HepG2 (cell line): ENCODE results near the gene ASTN2. TPM values are rescaled to one million over a fixed set of nuclear protein-coding genes. Genes with fewer than 3 reads are reported as not detected.

Experiments used
- ATAC-seq: fragments of 200-7000 bp; cut with Tn5 transposase; 3 replicates; pipeline ENCODE4 v1.9.1; 2020; ENCODE audit warnings: mild to moderate bottlenecking, moderate library complexity
- BruUV-seq: library from RNA; stranded (reverse); fragments of 400-500 nt; replicated peaks from 2 replicates; lab custom pipeline; 2021; lab: Mats Ljungman, UMichigan
- CTCF ChIA-PET: fragments of 300-600 bp; formaldehyde crosslinking; extraction: SDS; loops from one replicate; lab custom pipeline; 2021; ENCODE audit warnings: low total read pairs, inconsistent platforms, low intra/inter-chr PET ratio; lab: Yijun Ruan, JAX
- POLR2A ChIA-PET: fragments of 350-600 bp; sonication (Branson Sonifier 250); formaldehyde crosslinking; loops from one replicate; lab custom pipeline; 2020; ENCODE audit warnings: antibody characterized with exemption, inconsistent platforms; lab: Yijun Ruan, JAX
- DNase-seq: peaks from one replicate; pipeline ENCODE4 v3.0.0-alpha.2; 2015; ENCODE audit warnings: low spot score
- FAIRE-seq: peaks from 3 replicates; lab custom pipeline; 2011; peaks lifted over from hg19 to GRCh38; lab: Jason Lieb, UNC
- H2AFZ ChIP-seq: one replicate; pipeline ENCODE4 v1.6.1; 2011; ENCODE audit warnings: low read length, inconsistent platforms
- H3K27ac ChIP-seq: fragments of 300-600 bp; 3 replicates; pipeline ENCODE4 v1.8.0; 2011; ENCODE audit warnings: mixed run types, mild to moderate bottlenecking, mixed read lengths, low read length, inconsistent platforms; ENCODE audit not compliant: insufficient read depth; ENCODE audit errors: extremely low read length
- H3K27me3 ChIP-seq, 2 experiments: fragments of 200-600 bp in 1 of 2; 2 replicates in 1 of 2; 3 replicates in 1 of 2; pipeline versions ENCODE4 v1.6.0 to v1.8.0; 2011; ENCODE audit warnings: low read length in 2 of 2, mild to moderate bottlenecking in 2 of 2, moderate library complexity in 2 of 2, inconsistent platforms in 1 of 2; ENCODE audit not compliant: insufficient read depth in 2 of 2, control insufficient read depth in 1 of 2
- H3K36me3 ChIP-seq, 2 experiments: fragments of 200-600 bp in 1 of 2; replicated peaks in 1 of 2; 2 replicates in 1 of 2; 3 replicates in 1 of 2; pipeline versions ENCODE4 v1.5.1 to v1.8.0; 2011; ENCODE audit warnings: low read length in 2 of 2, inconsistent platforms in 1 of 2; ENCODE audit not compliant: insufficient read depth in 2 of 2, control insufficient read depth in 1 of 2
- H3K4me1 ChIP-seq: 2 replicates; pipeline ENCODE4 v1.5.1; 2012; ENCODE audit warnings: low read length, inconsistent platforms; ENCODE audit not compliant: insufficient read depth
- H3K4me2 ChIP-seq: 2 replicates; pipeline ENCODE4 v1.6.0; 2011; ENCODE audit warnings: low read depth, low read length, inconsistent platforms
- H3K4me3 ChIP-seq, 3 experiments: fragments of 200-600 bp in 1 of 3; sonication (generic), shearing (Covaris generic) in 1 of 3; replicated peaks in 1 of 3; 2 replicates each; pipeline ENCODE4 v1.5.1; 2011 to 2016; ENCODE audit warnings: low read length in 3 of 3, inconsistent platforms in 2 of 3, low read depth in 2 of 3, mild to moderate bottlenecking in 2 of 3, control low read depth in 1 of 3, mixed read lengths in 1 of 3; ENCODE audit not compliant: insufficient read depth in 1 of 3
- H3K79me2 ChIP-seq: one replicate; pipeline ENCODE4 v1.6.1; 2011; ENCODE audit warnings: low read length, inconsistent platforms; ENCODE audit not compliant: insufficient read depth
- H3K9ac ChIP-seq: 2 replicates; pipeline ENCODE4 v1.6.0; 2011; ENCODE audit warnings: mild to moderate bottlenecking, low read depth, low read length, inconsistent platforms; ENCODE audit not compliant: insufficient read depth
- H3K9me3 ChIP-seq: 2 replicates; pipeline ENCODE4 v1.5.1; 2012; ENCODE audit warnings: mild to moderate bottlenecking, low read length
- H4K20me1 ChIP-seq: 2 replicates; pipeline ENCODE4 v1.6.0; 2011; ENCODE audit warnings: inconsistent platforms, mild to moderate bottlenecking, low read length, moderate library complexity; ENCODE audit not compliant: insufficient read depth
- FOXC1 ChIP-seq: sonication (generic); formaldehyde crosslinking; IDR thresholded peaks from 2 replicates; pipeline ENCODE4 v1.8.0; 2022; ENCODE audit warnings: mild to moderate bottlenecking, missing genetic modification reagents, borderline replicate concordance
- GATAD1 ChIP-seq: IDR thresholded peaks from 2 replicates; pipeline ENCODE4 v1.6.1; 2016; ENCODE audit warnings: missing genetic modification reagents, missing compliant biosample characterization
- HIC2 ChIP-seq: sonication (generic); formaldehyde crosslinking; IDR thresholded peaks from 2 replicates; pipeline ENCODE4 v1.9.0; 2022; ENCODE audit warnings: low read depth, missing genetic modification reagents
- NBN ChIP-seq: fragments of 450-650 bp; conservative IDR thresholded peaks from 2 replicates; pipeline ENCODE4 v1.6.1; 2017
- TBX3 ChIP-seq: fragments of 450-650 bp; IDR thresholded peaks from 2 replicates; pipeline ENCODE4 v1.6.1; 2017; ENCODE audit warnings: antibody characterized with exemption, mild to moderate bottlenecking, inconsistent platforms, borderline replicate concordance
- ZFP36L1 ChIP-seq: sonication (generic); formaldehyde crosslinking; IDR thresholded peaks from 2 replicates; pipeline ENCODE4 v1.8.0; 2022; ENCODE audit warnings: mild to moderate bottlenecking, missing genetic modification reagents, moderate library complexity
- ZFP37 ChIP-seq: sonication (generic); formaldehyde crosslinking; IDR thresholded peaks from 2 replicates; pipeline ENCODE4 v1.4.0; 2020; ENCODE audit warnings: missing genetic modification reagents, borderline replicate concordance
- ZNF333 ChIP-seq: sonication (generic); formaldehyde crosslinking; IDR thresholded peaks from 2 replicates; pipeline ENCODE4 v1.4.0; 2020; ENCODE audit warnings: mild to moderate bottlenecking, missing genetic modification reagents, borderline replicate concordance
- WGBS: methylation state at CpG from one replicate; pipeline ENCODE4 v1.1.6; 2017; ENCODE audit warnings: low lambda C conversion rate; 5-methylcytosine and 5-hydroxymethylcytosine counted together
- in situ Hi-C: cut with HindIII; loops from 2 replicates; pipeline ENCODE4 v1.10.0; 2017; ENCODE audit warnings: low pct_unique_long_range_greater_than_20kb; ENCODE audit not compliant: extremely low pct_ligation_motif_present
- intact Hi-C: fragments of 100-400 bp; cut with micrococcal nuclease; formaldehyde crosslinking; loops from one replicate; pipeline ENCODE4 v1.10.0; 2022; ENCODE audit not compliant: unreplicated experiment
- polyA plus RNA-seq, 8 experiments: library from polyadenylated mRNA; depleted of rRNA in 3 of 8; stranded (reverse) in 7 of 8; unstranded in 1 of 8; fragments of >200 nt; fragmentation: Illumina TruSeq in 4 of 8; extraction: Trizol in 4 of 8; gene quantifications; 2 replicates each; pipeline versions ENCODE4 v1.2.1 to v1.2.3, GENCODE V29; 2011 to 2016; ENCODE audit warnings: low read depth in 4 of 8, missing spikeins in 1 of 8, mixed read lengths in 1 of 8; ENCODE audit not compliant: insufficient read depth in 1 of 8
- total RNA-seq, 5 experiments: library from RNA; depleted of rRNA; stranded (reverse); fragments of >200 nt; fragmentation: Illumina TruSeq; extraction: Trizol; gene quantifications; 2 replicates each; pipeline ENCODE4 v1.2.3, GENCODE V29; 2016; ENCODE audit warnings: low read depth in 1 of 5
- TF ChIP-seq, protein P1 (sequence below): sonication (generic); formaldehyde crosslinking; IDR thresholded peaks from 2 replicates; pipeline ENCODE4 v1.5.1; 2020; ENCODE audit warnings: mild to moderate bottlenecking, missing genetic modification reagents, moderate library complexity

ASTN2 gene
- total and polyA plus RNA-seq, 2 of the 13 experiments (the other 11 are each of a cell fraction or from before 2014, with no cell fraction given): 5.2 to 13.5 TPM

DNA sequence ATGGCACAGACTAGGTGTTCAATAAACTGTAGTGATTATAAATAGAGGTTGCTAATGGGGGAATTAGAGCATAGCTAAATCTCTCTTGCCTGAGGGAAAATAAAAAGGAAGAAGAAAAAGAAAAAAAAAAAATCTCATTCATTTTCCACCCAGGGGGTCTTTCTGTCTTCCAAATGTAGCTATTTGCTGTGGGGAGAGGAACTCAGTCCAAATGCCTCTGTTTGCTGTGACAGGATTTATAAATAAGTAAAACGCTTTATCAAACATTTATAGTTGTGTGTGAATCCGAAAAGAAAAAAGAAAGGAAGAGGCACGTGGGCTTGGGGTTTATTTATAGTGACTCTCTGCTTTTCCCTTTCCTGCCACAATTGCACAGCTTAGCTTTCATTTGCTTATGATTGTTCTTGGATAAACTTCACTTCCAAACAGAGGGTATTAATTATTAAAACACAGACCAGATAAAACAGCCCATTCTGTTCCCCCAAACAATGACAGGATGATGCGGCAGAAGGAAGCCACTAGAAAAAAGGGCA, 245.7 kb downstream of the ASTN2 start:
- no TSS peak for BruUV-seq
- in situ Hi-C loops (no loop called here), intact Hi-C loops (no loop called here)
- H3K79me2 ChIP-seq: no peaks in the 10 kb centered on the region
- no peak overlapping the region for H3K9ac ChIP-seq
- TF ChIP-seq TBX3: no peak
- no peak for TF ChIP-seq FOXC1 (CRISPR knock-in tag)
- TF ChIP-seq ZFP36L1 (CRISPR knock-in tag): no peak
- no peak for TF ChIP-seq HIC2 (CRISPR knock-in tag)
- no peak for TF ChIP-seq ZFP37 (CRISPR knock-in tag)
- no peak for TF ChIP-seq NBN
- no peak for TF ChIP-seq ZNF333 (CRISPR knock-in tag)
- TF ChIP-seq, protein P1, sequence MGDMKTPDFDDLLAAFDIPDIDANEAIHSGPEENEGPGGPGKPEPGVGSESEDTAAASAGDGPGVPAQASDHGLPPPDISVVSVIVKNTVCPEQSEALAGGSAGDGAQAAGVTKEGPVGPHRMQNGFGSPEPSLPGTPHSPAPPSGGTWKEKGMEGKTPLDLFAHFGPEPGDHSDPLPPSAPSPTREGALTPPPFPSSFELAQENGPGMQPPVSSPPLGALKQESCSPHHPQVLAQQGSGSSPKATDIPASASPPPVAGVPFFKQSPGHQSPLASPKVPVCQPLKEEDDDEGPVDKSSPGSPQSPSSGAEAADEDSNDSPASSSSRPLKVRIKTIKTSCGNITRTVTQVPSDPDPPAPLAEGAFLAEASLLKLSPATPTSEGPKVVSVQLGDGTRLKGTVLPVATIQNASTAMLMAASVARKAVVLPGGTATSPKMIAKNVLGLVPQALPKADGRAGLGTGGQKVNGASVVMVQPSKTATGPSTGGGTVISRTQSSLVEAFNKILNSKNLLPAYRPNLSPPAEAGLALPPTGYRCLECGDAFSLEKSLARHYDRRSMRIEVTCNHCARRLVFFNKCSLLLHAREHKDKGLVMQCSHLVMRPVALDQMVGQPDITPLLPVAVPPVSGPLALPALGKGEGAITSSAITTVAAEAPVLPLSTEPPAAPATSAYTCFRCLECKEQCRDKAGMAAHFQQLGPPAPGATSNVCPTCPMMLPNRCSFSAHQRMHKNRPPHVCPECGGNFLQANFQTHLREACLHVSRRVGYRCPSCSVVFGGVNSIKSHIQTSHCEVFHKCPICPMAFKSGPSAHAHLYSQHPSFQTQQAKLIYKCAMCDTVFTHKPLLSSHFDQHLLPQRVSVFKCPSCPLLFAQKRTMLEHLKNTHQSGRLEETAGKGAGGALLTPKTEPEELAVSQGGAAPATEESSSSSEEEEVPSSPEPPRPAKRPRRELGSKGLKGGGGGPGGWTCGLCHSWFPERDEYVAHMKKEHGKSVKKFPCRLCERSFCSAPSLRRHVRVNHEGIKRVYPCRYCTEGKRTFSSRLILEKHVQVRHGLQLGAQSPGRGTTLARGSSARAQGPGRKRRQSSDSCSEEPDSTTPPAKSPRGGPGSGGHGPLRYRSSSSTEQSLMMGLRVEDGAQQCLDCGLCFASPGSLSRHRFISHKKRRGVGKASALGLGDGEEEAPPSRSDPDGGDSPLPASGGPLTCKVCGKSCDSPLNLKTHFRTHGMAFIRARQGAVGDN (CRISPR knock-in tag): no peak
- TF ChIP-seq GATAD1 (CRISPR knock-in tag): no peak
- H3K4me2 ChIP-seq: no peak overlapping the region
- H3K4me3 ChIP-seq: no peak overlapping the region
- no peaks in the 10 kb centered on the region for H3K4me1 ChIP-seq
- H3K27ac ChIP-seq: no peak overlapping the region
- FAIRE-seq (no peak), ATAC-seq (no peak), DNase-seq (no peak)
- H3K27me3 ChIP-seq: no peaks in the 10 kb centered on the region
- no peaks in the 10 kb centered on the region for H3K36me3 ChIP-seq
- no peaks in the 10 kb centered on the region for H4K20me1 ChIP-seq
- POLR2A ChIA-PET: no interaction called here
- CTCF ChIA-PET: no interaction called here
- 12% methylated on average over 4 of the region's 4 CpGs for WGBS
- no peak overlapping the region for H2AFZ ChIP-seq
- H3K9me3 ChIP-seq: no peaks in the 10 kb centered on the region
